ENCODE measurements around the gene PGLYRP4. TPM values are rescaled to one million over a fixed set of nuclear protein-coding genes. Genes with fewer than 3 reads are reported as not detected.

The PGLYRP4 gene
- total and polyA plus RNA-seq, 7 donors, result not detected

- Histone ChIP-seq H3K4me3 (no peak overlapping the region), H3K27me3 (ENCODE audit: insufficient read depth in 3 of 3, low read length in 2 of 3) (no peaks in the 10 kb centered on the region), H3K36me3 (ENCODE audit: insufficient read depth in 1 of 2, low read depth in 1 of 2) (no peaks in the 10 kb centered on the region), H3K9me3 (no peaks in the 10 kb centered on the region), H3K4me1 (no peaks in the 10 kb centered on the region), H3K27ac (no peak overlapping the region)
- DNase-seq, result no peak
- no peak for ATAC-seq
- WGBS, 3 donors, result 78 to 83% (median 79%) methylated on average over 6 of the region's 6 CpGs
- intact Hi-C loops (cut with DNase I), result loop anchor here in 1 of 2 donors (5.0 kb wide), 1 partner anchor 43 kb away; no protein-coding TSS in a partner anchor
- no peak for TF ChIP-seq CTCF (IDR thresholded peaks at IDR 0.05)
Observed at GRCh38 chr1:153395776-153396175, 47.1 kb upstream of the PGLYRP4 start.

GRCh38 chr1:153395136-153395685 is 46.6 kb upstream of the PGLYRP4 start:
- peak; percentile 79 to 88 (median 84) for ATAC-seq
- Histone ChIP-seq H3K9me3 (no peaks in the 10 kb centered on the region), H3K36me3 (ENCODE audit: insufficient read depth in 1 of 2, low read depth in 1 of 2) (no peaks in the 10 kb centered on the region), H3K4me1 (no peaks in the 10 kb centered on the region), H3K27ac (no peak overlapping the region), H3K4me3 (no peak overlapping the region), H3K27me3 (ENCODE audit: insufficient read depth in 3 of 3, low read length in 2 of 3) (no peaks in the 10 kb centered on the region)
- TF ChIP-seq CTCF (IDR thresholded peaks at IDR 0.05), result no peak
- intact Hi-C loops (cut with DNase I), result loop anchor here in 1 of 2 donors (5.0 kb wide), 1 partner anchor 43 kb away; no protein-coding TSS in a partner anchor
- 51 to 76% (median 61%) methylated on average over 7 of the region's 7 CpGs for WGBS, 3 donors
- peak; percentile 35 to 60 for DNase-seq

GRCh38 chr1:153394391-153394790 is 45.8 kb upstream of the PGLYRP4 start:
- H3K4me3 ChIP-seq, result no peak overlapping the region
- no peaks in the 10 kb centered on the region for H3K36me3 ChIP-seq (ENCODE audit: insufficient read depth in 1 of 2, low read depth in 1 of 2)
- no peaks in the 10 kb centered on the region for H3K9me3 ChIP-seq
- DNase-seq (no peak), ATAC-seq (no peak)
- TF ChIP-seq CTCF (IDR thresholded peaks at IDR 0.05), result no peak
- no peaks in the 10 kb centered on the region for H3K27me3 ChIP-seq (ENCODE audit: insufficient read depth in 3 of 3, low read length in 2 of 3)
- WGBS, 3 donors, result 69 to 73% (median 72%) methylated on average over 5 of the region's 5 CpGs
- H3K27ac ChIP-seq, result no peak overlapping the region
- no peaks in the 10 kb centered on the region for H3K4me1 ChIP-seq
- intact Hi-C loops (cut with DNase I), result no loop called here

GRCh38 chr1:153393926-153394325 is 45.3 kb upstream of the PGLYRP4 start:
- Histone ChIP-seq H3K9me3 (no peaks in the 10 kb centered on the region), H3K27me3 (ENCODE audit: insufficient read depth in 3 of 3, low read length in 2 of 3) (no peaks in the 10 kb centered on the region), H3K4me1 (no peaks in the 10 kb centered on the region), H3K27ac (no peak overlapping the region), H3K4me3 (no peak overlapping the region), H3K36me3 (ENCODE audit: insufficient read depth in 1 of 2, low read depth in 1 of 2) (no peaks in the 10 kb centered on the region)
- DNase-seq, result no peak
- 74 to 80% (median 79%) methylated on average over 6 of the region's 6 CpGs for WGBS, 3 donors
- no peak for TF ChIP-seq CTCF (IDR thresholded peaks at IDR 0.05)
- intact Hi-C loops (cut with DNase I), result no loop called here
- ATAC-seq, result no peak

GRCh38 chr1:153392822-153393221 is 44.2 kb upstream of the PGLYRP4 start:
- no peak for ATAC-seq
- intact Hi-C loops (cut with DNase I), result no loop called here

More at GRCh38 chr1:153392822-153393221, 44.2 kb upstream of the PGLYRP4 start:
- no peak for DNase-seq
- H3K9me3 ChIP-seq, result no peaks in the 10 kb centered on the region
- H3K27ac ChIP-seq, result no peak overlapping the region
- H3K4me1 ChIP-seq, result no peaks in the 10 kb centered on the region
- no peaks in the 10 kb centered on the region for H3K27me3 ChIP-seq (ENCODE audit: insufficient read depth in 3 of 3, low read length in 2 of 3)
- no peak for TF ChIP-seq CTCF (IDR thresholded peaks at IDR 0.05)
- H3K36me3 ChIP-seq (ENCODE audit: insufficient read depth in 1 of 2, low read depth in 1 of 2), result no peaks in the 10 kb centered on the region
- WGBS, 3 donors, result 81 to 86% (median 85%) methylated on average over 3 of the region's 3 CpGs
- H3K4me3 ChIP-seq, result no peak overlapping the region
